GM19328 (cell line): ENCODE measurements around the gene COL5A1.

Experiments used
- ATAC-seq: cut with Tn5 transposase; IDR thresholded peaks from one replicate; pipeline ENCODE4 v1.9.1; 2021; ENCODE audit warnings: mild to moderate bottlenecking, moderate library complexity; ENCODE audit not compliant: unreplicated experiment

The COL5A1 gene

DNA sequence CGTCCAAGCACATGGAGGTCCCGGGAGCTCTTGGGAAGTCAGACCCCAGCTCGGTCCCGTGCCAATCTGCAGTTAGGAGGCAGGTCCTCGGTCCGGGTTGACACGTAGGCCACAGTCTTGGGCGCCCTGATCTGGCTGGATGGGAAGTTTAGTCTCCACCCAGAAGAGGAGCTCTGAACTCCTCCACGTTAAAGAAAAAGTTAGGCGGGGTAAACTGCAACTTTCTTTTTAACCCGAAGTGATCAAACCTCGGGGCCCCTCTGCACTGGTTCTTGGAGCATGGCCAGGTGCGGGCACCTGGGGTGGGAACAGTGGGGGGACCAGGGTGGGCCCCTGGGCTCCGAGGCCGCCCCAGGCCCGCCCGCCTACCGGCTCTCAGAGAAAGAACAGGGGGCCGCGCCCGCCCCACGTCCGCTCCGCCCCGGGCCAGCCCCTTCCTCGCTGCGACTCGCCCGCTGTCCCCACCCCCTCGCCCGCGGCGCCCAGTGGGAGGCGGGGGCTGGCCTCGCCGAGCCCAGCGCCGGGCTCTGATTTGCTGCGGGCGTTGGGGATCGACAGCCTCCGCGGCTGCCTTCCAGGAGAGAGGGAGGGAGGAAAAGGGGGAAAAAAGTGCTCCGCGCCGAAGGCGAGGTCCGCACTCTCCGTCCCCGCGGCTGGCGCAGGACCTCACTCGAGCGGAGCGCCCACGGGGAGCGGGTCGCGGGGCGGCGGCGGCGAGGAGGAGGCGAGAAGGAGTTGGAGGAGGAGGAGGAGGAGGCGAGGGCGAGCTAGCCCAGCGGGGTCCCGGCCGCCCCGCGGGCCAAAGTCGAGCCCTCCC is at the start of gene COL5A1:
COL5A1 (plus strand) TSS at position 631 of the 817 bp plus-strand sequence. CDS start 385 bp downstream, outside the sequence.
- no peak for ATAC-seq

DNA sequence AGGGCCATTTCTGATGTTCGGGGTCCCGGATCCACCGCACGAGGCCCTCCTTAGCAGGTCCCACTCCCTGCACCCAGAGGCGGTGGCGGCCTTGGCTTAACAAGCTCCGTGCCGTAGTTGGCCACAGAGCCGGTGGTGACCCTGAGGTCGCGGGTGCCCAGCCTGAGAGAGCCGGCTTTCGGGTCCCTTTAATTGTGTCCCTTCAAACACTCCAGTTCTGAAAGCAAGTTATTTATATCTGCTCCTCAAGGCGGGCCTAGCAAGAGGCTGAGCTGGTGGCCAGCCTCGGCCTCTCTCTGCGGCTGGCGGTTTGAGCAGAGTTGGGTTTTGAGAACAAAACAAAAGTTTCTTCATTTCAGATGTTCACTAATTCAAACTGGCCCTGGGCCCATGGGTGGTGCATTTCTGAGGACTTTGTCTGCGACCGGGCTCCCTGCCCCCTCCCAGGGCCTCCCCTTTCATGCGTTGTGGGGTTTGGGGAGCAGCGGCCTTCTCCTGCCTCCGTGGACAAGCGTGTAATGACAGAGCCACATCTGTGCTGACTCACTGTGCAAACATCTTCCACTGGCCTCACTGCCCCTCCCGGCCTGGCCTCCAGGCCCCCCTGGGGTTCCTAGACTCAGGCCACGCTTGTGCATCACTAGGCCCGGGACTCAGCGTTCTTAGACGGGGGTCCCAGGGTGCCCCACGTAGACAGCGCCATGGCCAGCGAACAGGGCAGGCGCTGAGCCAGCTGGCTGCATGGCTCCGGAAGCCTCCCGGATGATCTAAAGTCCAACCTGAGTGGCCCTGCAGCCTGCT is 49.4 kb upstream of the COL5A1 start:
- ATAC-seq: no peak

DNA sequence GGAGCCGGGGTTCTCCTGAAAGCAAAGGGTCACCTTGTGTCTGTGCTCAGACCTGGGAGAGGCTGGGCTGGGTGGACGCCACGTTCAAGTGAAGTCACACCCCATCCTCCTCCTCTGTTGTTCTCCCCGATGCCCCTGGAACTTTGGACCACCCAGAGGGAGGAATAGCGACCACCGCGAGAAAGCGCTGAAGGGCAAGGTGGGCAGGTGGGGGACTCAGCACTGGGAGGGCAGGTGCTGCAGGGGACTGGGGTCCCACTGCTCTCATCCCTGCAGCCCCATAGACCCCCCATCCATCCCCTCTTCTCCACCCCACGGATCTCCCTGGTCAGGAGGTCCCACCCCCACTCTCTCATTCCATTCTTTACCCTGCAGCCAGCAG is 48.8 kb upstream of the COL5A1 start:
- ATAC-seq: no peak

DNA sequence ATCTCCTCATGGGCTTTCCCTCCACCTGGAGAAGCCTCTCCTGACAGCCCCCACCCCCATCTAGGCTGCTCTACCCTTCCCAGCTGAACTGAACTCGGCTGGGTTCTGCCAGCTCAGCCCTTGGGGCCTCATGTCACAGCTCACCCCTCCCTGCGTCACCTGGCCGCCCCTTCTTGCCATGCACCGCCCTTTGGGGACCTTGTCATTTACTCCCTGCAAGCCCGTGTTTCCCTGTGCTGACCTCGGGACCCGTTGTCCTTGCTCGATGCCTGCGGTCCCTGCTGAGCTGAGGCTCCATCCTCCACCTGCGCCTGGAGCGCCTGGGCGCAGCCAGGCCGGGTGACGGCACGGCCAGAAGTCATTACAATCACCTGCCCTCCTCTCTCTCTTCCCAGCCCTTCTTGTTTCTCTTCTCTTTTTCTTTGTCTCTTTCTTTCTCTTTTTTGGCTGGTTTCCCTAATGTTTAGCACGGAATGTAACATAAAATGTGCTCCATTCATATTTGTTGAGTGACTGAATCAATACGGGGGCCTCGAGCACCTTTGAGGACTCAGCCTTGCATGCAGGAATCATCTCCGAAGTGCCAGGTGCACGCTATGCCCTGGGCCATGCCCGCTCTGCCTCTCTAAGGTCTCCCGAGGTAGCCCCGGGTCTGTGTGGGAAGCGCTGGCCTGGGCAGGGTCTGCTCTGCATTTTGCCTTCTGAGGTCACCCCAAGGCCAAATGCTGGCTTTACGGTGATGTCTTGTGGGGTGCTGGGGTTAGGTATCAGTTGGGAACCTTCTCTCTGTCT is 48.1 kb upstream of the COL5A1 start:
- ATAC-seq: no peak

DNA sequence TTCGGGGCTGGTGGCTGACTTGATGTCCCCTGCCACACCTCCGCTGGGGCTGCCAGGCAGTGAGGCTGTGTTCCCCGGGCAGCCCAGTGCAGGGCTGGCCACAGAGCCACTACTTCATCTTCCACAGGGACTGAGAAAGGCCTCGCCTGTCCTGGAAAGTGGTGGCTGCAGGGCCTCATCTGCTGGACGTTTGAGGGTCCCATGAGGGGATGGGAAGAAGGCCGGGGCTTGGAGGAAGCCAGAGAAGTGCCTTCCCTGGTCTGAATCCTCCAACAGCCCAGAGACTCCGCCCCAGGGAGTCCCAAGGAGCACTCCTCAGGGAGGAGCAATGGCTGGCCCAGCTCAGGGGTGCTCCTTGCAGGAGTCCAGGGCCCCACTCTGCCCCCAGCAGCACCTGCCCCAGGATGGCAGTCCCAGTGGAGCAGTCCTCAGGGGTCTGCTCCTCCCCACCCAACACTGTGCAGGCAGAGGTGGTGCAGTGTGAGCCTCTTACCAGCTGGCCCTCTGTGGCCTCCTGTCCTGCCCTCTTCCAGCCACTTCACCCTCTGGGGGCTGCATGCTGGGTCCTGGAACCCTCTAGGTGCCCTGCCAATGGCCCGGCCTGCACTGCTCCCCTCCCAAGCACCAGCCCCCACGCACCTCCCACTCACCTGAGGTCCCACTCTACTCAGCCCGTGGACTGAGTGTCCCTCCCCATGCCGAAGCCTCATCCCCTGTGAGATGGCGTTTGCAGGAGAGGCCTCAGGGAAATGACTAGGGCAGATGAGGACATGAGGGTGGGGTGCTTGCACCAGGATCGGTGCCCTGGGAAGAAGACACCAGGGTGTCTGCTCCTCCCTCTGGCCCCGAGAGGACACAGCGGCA is 47.3 kb upstream of the COL5A1 start:
- no peak for ATAC-seq

DNA sequence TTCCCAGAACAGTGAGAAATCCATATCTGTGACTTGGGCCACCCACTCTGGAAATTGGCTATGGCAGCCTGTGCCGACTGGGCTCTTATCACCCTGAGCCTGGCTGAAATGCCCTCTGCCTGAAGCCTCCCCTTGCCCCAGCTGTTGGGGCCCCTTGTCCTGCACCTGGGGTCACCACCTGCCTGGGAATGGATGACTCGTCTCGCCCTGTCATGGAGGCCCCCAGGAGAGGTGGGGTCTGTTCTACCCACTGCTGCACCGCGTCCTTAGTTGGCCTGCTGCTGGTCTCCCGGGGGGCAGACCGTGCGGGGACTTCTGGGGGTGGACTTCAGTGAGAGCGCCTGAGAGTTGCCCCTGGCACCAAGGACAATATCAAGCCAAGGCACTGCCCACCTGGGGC is 46.6 kb upstream of the COL5A1 start:
- ATAC-seq: no peak

DNA sequence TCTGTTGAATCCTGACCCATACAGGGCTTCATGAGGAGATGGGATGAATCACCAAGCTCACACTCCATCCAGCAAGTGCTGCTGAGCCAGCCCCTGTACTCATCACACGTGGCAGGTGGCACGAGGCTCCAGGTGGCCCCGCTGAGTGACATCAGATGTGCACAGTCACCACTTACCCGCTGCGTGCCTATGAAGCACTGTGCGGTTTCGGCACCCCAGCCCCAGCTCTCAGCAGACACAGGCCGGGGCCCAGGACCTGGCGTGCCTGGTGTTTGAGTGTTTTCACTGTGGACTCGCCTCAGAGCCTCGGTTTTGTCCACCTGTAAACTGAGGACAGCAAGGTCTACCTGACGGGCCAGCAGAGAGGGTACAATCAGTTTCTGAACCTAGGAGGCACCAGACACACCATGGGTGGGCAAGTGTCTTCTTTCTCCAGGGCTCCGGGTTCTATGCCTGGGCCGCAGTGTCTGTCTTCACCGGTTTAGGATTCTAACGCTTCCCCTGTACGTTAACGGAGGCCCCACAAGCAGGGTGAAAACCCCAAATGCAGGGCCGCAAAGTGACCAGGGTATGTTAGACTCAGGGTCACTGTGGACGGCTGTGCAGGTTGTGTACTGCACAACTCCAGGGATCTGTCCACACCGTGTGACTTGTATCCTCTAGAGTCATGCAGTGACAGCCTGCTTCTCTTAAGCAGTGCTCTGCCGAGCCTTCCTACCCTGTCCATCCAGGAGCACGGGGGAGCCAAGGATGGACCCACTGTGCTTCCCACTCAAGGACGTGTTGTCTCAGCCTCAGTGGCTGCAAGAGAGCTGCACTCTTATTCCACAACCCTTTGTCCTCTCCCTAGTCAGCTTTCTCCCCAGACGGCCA is 44.3 kb upstream of the COL5A1 start:
- no peak for ATAC-seq

DNA sequence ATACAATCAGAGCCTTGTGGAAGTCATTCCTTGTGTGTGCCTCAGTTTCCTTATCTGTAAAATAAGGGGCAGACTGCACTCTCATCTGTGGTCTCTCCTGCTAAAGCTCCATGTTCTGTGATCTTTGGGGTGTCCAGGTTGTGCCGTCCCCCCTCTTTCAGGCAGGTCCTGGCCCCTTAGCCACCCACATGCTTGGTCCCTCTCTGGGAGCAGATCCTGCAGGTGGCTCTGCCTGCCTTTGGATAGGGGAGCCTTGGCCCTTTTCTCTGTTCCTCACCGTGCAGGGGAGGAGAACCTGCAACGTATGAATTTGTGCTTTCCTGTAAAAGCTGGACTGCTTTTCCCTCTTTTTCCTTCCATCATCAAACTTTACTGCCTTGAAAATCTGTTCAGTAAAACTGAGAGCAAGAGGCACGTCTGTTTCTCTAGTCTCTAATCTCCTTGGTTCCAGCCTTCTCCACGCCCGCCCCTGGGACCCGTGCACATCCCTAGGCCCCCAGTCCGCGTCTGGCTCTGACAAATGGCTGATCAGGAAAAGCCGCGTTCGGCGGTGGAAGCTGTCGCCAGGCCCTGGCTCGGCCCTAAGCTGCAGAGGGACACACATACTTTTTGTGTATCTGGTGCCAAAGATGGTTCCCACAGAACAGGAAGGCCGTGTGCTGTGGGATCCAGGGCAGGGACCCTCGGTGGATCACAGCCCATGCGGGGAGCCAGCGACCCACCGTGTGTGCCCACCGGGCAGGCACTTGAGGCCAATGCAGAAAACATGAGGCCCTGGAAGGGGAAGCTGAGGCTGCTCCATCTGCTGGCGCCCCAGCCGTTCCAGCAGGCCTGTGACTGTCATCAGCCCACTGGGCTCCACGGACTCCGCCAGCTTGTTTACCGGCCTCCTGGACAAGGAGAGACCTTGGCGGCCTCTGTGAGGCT is 43.4 kb upstream of the COL5A1 start:
- no peak for ATAC-seq

DNA sequence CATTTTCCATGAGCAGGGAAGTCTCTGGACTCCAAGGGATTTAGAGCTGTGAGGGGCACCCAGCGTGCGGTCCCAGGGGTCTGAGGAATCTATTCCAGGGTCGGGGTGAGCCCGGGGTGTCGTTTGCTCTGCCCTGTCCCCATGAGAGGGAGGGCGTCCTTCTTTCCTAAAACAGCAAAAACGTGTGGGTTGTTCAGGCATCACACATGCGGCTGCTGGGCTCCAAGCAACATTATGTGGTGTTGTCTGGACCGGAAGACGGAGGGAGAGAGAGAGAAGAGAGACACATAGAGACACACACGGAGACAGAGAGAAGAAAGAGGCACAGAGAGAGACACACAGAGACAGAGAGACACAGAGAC is 42.7 kb upstream of the COL5A1 start:
- ATAC-seq: no peak

DNA sequence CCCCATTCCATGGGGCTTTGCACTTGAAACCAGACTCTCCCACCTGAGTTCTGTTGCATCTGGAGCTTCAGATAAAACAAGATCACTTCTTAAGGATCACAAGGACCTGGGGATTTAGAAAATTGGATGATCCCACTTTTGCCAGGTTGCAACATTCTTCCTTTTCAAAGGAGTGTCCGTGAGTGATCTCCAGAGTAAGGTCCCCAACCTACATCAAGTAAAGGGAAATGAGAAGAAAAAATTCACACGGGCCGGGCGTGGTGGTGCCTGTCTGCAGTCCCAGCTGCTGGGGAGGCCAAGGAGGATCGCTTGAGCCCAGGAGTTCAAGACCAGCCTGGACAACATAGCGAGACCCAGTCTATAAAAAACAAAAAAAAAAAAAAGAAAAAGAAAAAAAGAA is 41.2 kb upstream of the COL5A1 start:
- ATAC-seq: no peak

DNA sequence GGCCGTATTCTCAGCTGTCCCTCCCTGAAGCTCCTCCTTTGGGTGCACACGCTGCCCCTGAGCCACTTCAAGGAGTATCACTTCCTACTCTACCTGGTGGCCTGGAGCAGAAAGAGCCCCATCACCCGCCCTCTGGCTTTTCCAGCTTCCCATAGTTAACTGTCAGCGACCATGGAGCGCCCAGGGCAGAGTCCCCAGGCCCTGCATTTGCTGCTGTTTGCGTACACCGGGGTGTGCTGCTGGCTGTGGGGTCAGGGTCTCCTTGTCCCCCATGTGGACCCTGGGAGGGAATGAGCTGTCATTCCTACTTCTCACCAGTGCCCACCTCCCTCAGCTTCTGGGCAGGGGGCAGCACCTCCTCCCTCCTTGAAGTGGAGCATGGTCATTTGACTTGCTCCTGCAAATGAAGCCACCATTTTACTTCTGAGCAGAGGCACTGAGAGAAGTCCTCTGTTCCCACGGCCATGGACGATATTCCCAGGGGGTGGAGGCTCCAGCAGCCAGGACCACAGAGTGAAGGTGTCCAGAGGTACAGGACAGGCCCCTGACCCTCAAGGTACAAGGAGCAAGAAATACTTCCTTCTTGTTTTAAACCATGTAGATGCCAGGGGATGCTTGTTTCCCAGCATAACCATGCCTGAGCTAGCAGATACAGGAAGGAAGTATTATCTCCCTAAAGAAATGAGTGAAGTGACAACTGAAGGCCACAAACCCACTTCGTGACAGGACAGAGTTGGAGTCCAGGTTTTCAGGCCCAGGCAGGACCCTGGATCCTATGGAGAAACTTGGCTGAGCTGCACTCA is 40.6 kb upstream of the COL5A1 start:
- no peak for ATAC-seq

DNA sequence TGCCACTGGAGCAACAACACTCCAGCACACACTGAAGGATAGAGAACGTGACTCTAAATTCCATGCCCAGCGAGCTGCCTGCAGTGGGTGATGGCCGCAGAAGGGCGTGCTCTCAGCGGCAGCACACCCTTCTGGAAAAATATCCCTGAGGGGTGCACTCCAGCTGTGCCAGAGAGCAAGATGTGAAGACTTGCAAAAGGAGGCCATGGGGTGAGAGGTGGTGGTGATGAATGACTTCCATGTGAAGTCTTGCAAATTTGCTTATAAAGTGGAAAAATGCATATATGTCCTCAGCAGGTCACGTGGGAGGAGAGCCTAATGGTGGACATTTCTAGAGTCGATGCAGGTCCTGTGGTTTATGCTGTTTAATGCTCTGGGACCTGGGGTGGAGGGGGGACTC is 39.8 kb upstream of the COL5A1 start:
- no peak for ATAC-seq

DNA sequence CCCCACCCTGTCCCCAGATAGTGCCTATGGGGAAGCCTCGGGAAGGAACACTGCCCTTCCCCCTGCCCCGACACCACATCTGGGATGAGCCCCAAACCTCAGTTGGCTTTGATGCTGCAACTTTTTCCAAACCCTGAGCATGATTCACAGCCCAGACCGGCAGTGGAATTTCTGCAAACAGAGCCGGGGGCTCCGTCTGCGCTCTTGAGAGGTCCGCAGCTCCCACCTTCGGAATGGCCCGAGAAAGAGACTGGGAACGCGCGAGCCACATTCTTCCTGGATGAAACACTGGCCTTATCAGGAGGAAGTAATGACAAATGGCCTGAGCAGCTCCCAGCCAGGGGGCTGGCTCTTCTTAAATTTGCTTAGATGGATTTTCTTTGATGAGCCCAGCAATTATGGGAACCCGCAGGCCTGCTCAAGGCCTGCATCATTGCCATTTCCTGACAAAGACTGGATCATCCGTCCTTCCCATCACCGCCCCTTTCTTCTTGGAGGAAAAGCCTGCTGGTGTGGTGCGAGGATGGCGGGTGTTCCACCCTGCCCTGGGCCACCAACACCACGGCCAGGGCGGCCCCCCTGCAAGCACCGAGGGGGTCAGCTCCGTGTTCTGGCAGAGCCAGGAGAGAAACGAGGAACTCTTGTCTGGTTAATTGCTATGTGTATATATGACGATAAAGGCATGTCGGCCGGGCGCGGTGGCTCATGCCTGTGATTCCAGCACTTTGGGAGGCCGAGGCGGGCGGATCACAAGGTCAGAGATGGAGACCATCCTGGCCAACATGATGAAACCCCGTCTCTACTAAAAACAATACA is 38.8 kb upstream of the COL5A1 start:
- no peak for ATAC-seq

DNA sequence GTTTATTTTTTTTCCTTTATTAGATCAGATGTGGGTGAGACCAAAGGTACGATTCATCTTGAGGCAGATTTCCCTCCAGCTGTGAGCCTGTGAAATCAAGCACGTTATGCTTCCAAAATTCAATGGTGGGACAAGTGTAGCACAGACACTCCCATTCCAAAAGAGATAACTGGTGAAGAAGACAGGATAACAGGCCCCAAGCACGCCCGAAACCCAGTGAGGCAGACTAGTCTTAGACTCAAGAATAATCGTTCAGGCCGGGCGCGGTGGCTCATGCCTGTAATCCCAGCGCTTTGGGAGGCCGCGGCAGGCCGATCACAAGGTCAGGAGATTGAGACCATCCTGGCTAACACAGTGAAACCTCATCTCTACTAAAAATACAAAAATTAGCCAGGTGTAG is 36.8 kb upstream of the COL5A1 start:
- ATAC-seq: no peak

DNA sequence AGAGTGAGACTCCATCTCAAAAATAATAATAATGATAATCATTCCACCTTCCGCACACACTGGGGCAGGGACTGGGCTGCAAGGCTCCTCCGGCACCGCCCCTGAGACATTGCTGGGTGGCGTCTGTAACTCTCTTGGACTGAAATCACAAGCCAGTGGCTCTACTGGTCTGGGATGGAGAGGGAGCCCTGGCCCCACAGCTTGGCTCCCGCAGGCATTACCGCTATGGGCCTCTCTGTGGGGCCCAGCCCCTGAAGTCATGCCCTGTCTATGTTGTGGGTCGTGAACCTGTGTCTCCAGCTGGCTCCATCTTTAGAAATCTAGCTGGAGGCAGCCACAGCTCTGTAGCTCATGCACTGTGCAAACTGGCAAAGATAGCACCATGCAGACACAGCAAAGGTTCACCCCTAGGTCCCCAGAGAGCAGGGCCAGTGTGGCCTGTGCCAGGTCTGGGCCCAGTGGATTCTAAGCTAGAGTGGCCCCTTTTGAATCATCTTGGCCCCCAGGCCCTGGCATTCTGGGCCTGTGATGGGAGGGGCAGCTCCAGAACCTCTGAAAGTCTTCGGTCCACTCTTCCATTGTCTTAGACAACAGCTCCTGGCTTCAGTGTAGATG is 36.1 kb upstream of the COL5A1 start:
- no peak for ATAC-seq

DNA sequence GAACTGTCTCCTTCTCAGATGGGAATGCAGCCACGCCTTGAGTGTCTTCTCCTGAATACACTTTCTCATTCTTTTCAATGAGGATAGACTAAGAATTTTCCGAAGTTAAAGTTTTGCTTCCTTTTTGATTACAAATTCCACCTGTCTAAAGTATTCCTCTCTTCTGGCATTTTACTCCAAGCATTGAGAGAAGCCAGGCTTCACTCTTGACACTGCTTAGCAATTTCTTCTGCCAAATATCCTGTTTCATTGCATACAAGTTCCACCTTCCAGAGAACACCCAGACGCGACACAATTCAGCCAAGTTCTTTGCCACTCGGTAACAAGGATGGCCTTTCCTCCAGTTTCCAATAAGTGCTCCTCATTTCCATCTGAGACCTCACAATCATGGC is 35.6 kb upstream of the COL5A1 start:
- no peak for ATAC-seq
